Measurements from ENCODE around the gene PTK7. TPM values are rescaled to one million over a fixed set of nuclear protein-coding genes. Genes with fewer than 3 reads are reported as not detected.
"Not testable (repeated sequence)": the region's sequence is repeated elsewhere in the genome, so short reads cannot be mapped to it uniquely, and the experiment has no call there.

Gene PTK7
- total and polyA plus RNA-seq, 2 experiments from 2014 or later = 46.1 to 147 TPM

DNA sequence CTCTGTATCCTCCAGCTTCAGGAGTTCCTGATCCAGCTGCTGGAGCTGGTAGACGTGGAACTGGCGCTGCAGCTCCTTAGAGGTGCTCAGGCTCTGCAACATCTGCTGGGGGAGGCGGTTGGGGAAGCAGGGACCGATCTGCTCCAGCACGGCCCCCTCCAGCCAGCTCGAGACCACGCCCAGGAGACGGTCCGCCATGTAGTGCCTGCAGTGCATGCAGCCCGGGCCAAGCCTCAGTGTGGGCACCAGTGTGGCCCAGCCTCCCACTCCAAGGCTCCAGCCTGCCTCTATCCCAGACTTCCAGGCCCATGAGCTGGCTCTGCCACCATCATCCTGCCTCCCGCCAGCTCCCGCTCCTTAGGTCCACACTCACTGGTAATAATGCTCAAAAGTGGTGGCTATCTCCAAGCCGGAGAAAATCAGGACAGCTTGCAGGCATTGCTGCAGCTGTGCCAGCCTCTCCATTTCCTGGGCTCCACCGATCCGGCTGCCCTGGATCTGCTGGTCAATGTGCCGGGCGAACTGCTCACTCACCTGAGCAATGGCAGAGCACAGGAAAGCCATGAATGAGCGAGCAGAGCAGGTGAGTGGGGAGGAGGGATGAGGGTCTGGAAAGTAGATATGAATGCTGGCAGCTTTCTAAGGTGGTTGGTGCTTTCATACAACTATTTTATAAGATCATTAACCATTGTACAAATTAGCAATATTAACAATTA is 35.4 kb upstream of the PTK7 start:
- no peak overlapping the region for H3K27ac ChIP-seq (ENCODE audit: low read depth)
- Mint-ChIP-seq H3K4me1 (no peaks in the 10 kb centered on the region), H3K27ac (no peak overlapping the region), H3K4me3 (no peak overlapping the region), H3K36me3 (ENCODE audit: low read depth) (peaks cover 46% of the 10 kb centered on the region), H3K27me3 (ENCODE audit: insufficient read depth, low read depth, poor library complexity) (peaks cover 8% of the 10 kb centered on the region), H3K9me3 (no peaks in the 10 kb centered on the region)
- no peak overlapping the region for H3K4me2 ChIP-seq
- no peaks in the 10 kb centered on the region for H4K20me1 ChIP-seq (replicated peaks; ENCODE audit: insufficient read depth)
- no peaks in the 10 kb centered on the region for H3F3A ChIP-seq (replicated peaks; ENCODE audit: low read depth)
- H3K4me3 ChIP-seq = no peak overlapping the region
- H3K4me1 ChIP-seq (ENCODE audit: insufficient read depth) = no peaks in the 10 kb centered on the region
- DNase-seq (ENCODE audit: low spot score) (no peak), ATAC-seq (no peak)
- H2AFZ ChIP-seq = no peak overlapping the region
- TF ChIP-seq, protein P1, sequence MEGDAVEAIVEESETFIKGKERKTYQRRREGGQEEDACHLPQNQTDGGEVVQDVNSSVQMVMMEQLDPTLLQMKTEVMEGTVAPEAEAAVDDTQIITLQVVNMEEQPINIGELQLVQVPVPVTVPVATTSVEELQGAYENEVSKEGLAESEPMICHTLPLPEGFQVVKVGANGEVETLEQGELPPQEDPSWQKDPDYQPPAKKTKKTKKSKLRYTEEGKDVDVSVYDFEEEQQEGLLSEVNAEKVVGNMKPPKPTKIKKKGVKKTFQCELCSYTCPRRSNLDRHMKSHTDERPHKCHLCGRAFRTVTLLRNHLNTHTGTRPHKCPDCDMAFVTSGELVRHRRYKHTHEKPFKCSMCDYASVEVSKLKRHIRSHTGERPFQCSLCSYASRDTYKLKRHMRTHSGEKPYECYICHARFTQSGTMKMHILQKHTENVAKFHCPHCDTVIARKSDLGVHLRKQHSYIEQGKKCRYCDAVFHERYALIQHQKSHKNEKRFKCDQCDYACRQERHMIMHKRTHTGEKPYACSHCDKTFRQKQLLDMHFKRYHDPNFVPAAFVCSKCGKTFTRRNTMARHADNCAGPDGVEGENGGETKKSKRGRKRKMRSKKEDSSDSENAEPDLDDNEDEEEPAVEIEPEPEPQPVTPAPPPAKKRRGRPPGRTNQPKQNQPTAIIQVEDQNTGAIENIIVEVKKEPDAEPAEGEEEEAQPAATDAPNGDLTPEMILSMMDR (conservative IDR thresholded peaks at IDR 0.05; ENCODE audit: low read depth in 2 of 2) = no peak
- no peak for TF ChIP-seq POLR2AphosphoS5 (IDR thresholded peaks at IDR 0.05; ENCODE audit: low read depth)
- TF ChIP-seq CREB1 (CRISPR knock-in tag; IDR thresholded peaks at IDR 0.05; ENCODE audit: low read depth) = no peak
- no peak for TF ChIP-seq JUNB (IDR thresholded peaks at IDR 0.05; ENCODE audit: unreplicated experiment)
- no peak for TF ChIP-seq ZNF114 (CRISPR knock-in tag; IDR thresholded peaks at IDR 0.05)
- no peak for TF ChIP-seq STAT1 (IDR thresholded peaks at IDR 0.05; ENCODE audit: unreplicated experiment)
- no peak for TF ChIP-seq EZH2phosphoT487 (IDR thresholded peaks at IDR 0.05; ENCODE audit: unreplicated experiment)
- TF ChIP-seq, protein P2, sequence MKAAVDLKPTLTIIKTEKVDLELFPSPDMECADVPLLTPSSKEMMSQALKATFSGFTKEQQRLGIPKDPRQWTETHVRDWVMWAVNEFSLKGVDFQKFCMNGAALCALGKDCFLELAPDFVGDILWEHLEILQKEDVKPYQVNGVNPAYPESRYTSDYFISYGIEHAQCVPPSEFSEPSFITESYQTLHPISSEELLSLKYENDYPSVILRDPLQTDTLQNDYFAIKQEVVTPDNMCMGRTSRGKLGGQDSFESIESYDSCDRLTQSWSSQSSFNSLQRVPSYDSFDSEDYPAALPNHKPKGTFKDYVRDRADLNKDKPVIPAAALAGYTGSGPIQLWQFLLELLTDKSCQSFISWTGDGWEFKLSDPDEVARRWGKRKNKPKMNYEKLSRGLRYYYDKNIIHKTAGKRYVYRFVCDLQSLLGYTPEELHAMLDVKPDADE (IDR thresholded peaks at IDR 0.05) = no peak
- TF ChIP-seq, protein P3, sequence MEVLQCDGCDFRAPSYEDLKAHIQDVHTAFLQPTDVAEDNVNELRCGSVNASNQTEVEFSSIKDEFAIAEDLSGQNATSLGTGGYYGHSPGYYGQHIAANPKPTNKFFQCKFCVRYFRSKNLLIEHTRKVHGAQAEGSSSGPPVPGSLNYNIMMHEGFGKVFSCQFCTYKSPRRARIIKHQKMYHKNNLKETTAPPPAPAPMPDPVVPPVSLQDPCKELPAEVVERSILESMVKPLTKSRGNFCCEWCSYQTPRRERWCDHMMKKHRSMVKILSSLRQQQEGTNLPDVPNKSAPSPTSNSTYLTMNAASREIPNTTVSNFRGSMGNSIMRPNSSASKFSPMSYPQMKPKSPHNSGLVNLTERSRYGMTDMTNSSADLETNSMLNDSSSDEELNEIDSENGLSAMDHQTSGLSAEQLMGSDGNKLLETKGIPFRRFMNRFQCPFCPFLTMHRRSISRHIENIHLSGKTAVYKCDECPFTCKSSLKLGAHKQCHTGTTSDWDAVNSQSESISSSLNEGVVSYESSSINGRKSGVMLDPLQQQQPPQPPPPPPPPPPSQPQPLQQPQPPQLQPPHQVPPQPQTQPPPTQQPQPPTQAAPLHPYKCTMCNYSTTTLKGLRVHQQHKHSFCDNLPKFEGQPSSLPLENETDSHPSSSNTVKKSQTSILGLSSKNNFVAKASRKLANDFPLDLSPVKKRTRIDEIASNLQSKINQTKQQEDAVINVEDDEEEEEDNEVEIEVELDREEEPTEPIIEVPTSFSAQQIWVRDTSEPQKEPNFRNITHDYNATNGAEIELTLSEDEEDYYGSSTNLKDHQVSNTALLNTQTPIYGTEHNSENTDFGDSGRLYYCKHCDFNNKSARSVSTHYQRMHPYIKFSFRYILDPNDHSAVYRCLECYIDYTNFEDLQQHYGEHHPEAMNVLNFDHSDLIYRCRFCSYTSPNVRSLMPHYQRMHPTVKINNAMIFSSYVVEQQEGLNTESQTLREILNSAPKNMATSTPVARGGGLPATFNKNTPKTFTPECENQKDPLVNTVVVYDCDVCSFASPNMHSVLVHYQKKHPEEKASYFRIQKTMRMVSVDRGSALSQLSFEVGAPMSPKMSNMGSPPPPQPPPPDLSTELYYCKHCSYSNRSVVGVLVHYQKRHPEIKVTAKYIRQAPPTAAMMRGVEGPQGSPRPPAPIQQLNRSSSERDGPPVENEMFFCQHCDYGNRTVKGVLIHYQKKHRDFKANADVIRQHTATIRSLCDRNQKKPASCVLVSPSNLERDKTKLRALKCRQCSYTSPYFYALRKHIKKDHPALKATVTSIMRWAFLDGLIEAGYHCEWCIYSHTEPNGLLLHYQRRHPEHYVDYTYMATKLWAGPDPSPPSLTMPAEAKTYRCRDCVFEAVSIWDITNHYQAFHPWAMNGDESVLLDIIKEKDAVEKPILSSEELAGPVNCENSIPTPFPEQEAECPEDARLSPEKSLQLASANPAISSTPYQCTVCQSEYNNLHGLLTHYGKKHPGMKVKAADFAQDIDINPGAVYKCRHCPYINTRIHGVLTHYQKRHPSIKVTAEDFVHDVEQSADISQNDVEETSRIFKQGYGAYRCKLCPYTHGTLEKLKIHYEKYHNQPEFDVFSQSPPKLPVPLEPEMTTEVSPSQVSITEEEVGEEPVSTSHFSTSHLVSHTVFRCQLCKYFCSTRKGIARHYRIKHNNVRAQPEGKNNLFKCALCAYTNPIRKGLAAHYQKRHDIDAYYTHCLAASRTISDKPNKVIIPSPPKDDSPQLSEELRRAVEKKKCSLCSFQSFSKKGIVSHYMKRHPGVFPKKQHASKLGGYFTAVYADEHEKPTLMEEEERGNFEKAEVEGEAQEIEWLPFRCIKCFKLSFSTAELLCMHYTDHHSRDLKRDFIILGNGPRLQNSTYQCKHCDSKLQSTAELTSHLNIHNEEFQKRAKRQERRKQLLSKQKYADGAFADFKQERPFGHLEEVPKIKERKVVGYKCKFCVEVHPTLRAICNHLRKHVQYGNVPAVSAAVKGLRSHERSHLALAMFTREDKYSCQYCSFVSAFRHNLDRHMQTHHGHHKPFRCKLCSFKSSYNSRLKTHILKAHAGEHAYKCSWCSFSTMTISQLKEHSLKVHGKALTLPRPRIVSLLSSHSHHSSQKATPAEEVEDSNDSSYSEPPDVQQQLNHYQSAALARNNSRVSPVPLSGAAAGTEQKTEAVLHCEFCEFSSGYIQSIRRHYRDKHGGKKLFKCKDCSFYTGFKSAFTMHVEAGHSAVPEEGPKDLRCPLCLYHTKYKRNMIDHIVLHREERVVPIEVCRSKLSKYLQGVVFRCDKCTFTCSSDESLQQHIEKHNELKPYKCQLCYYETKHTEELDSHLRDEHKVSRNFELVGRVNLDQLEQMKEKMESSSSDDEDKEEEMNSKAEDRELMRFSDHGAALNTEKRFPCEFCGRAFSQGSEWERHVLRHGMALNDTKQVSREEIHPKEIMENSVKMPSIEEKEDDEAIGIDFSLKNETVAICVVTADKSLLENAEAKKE (CRISPR knock-in tag; IDR thresholded peaks at IDR 0.05) = no peak
- no peaks in the 10 kb centered on the region for H3K27me3 ChIP-seq (ENCODE audit: insufficient read depth)
- H3K36me3 ChIP-seq (ENCODE audit: insufficient read depth) = no peaks in the 10 kb centered on the region
- no peaks in the 10 kb centered on the region for H3K9me2 ChIP-seq (ENCODE audit: insufficient read depth)
- no peaks in the 10 kb centered on the region for H3K79me2 ChIP-seq (replicated peaks; ENCODE audit: insufficient read depth)

DNA sequence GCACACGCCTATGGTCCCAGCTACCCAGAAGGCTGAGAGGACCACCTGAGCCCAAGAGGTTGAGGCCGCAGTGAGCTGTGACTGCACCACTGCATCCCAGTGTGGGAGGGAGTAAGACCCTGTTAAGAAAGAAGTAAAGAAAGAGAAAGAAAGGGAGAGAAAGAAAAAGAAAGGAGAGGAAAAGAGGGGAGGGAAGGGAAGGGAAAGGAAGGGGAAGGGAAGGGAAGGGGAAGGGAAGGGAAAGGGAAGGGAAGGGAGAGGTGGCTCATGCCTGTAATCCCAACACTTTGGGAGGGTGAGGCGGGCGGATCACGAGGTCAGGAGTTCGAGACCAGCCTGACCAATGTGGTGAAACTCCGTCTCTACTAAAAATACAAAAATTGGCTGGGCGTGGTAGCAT is 34.6 kb upstream of the PTK7 start:
- H3K9me3 Mint-ChIP-seq; H3F3A ChIP-seq (replicated peaks; ENCODE audit: low read depth); H3K4me3 Mint-ChIP-seq; H3K27me3 ChIP-seq (ENCODE audit: insufficient read depth); H3K27ac Mint-ChIP-seq; H3K4me3 ChIP-seq; H3K27me3 Mint-ChIP-seq (ENCODE audit: insufficient read depth, low read depth, poor library complexity); H3K4me1 Mint-ChIP-seq; H3K4me2 ChIP-seq; H3K79me2 ChIP-seq (replicated peaks; ENCODE audit: insufficient read depth); ATAC-seq; H3K36me3 ChIP-seq (ENCODE audit: insufficient read depth); H3K4me1 ChIP-seq (ENCODE audit: insufficient read depth); H3K9me2 ChIP-seq (ENCODE audit: insufficient read depth); DNase-seq (ENCODE audit: low spot score); H3K27ac ChIP-seq (ENCODE audit: low read depth); H4K20me1 ChIP-seq (replicated peaks; ENCODE audit: insufficient read depth); H2AFZ ChIP-seq: not testable (repeated sequence)
- H3K36me3 Mint-ChIP-seq (ENCODE audit: low read depth) = peaks cover 45% of the 10 kb centered on the region

Measured in GM23338 (cell line).